AG10803 (cell line): ENCODE results near the gene CSKMT.
"Not testable (repeated sequence)": the region's sequence is repeated elsewhere in the genome, so short reads cannot be mapped to it uniquely, and the experiment has no call there.

ENCODE experiments used
- DNase-seq: peaks from one replicate; pipeline ENCODE4 v3.0.0; 2010; ENCODE audit warnings: low read depth
- H3K4me3 ChIP-seq: 2 replicates; pipeline ENCODE4 v1.5.1; 2011; ENCODE audit warnings: mild to moderate bottlenecking, low read length, control low read depth
- CTCF ChIP-seq: conservative IDR thresholded peaks from 2 replicates; pipeline ENCODE4 v1.5.1; 2011; ENCODE audit warnings: mild to moderate bottlenecking, low read length, control low read depth, inconsistent platforms

The CSKMT gene

GRCh38 chr11:62694455-62695167 is 29.5 kb downstream of the CSKMT start:
- DNase-seq = peak; percentile 85
- TF ChIP-seq CTCF = peak; percentile 90
- H3K4me3 ChIP-seq = no peak overlapping the region

GRCh38 chr11:62702246-62702645 is 37.1 kb downstream of the CSKMT start:
- no peak for TF ChIP-seq CTCF
- H3K4me3 ChIP-seq = no peak overlapping the region
- no peak for DNase-seq

GRCh38 chr11:62703921-62704320 is 38.8 kb downstream of the CSKMT start:
- DNase-seq, H3K4me3 ChIP-seq: not testable (repeated sequence)

GRCh38 chr11:62705413-62705812 is 40.3 kb downstream of the CSKMT start:
- peak overlapping the region; percentile 80 for H3K4me3 ChIP-seq
- DNase-seq = no peak
- no peak; the same call in 1 of the 2 replicates for TF ChIP-seq CTCF

GRCh38 chr11:62705880-62706849 is 41.1 kb downstream of the CSKMT start:
- no peak for TF ChIP-seq CTCF
- peak overlapping the region; percentile 80 for H3K4me3 ChIP-seq
- DNase-seq = peak; percentile 92

- DNase-seq = no peak
- no peak for TF ChIP-seq CTCF
- H3K4me3 ChIP-seq = no peak overlapping the region; the same call in 1 of the 2 replicates
Observed at GRCh38 chr11:62706850-62707247, 41.7 kb downstream of the CSKMT start.

- TF ChIP-seq CTCF = no peak
- H3K4me3 ChIP-seq = peak within 1 kb of the TSS; percentile 55
- DNase-seq = no peak
Observed at GRCh38 chr11:62707277-62707861, 42.3 kb downstream of the CSKMT start, which contains the start of the genes BSCL2 and GNG3. Gene BSCL2, minus strand, starts transcription at chr11:62707424. Its CDS starts 229 bp downstream, at chr11:62707195. Gene GNG3, plus strand, starts transcription at chr11:62707676. Its CDS starts 620 bp downstream, at chr11:62708296.
